Measurements from ENCODE around the gene VPS50. TPM values are rescaled to one million over a fixed set of nuclear protein-coding genes. Genes with fewer than 3 reads are reported as not detected.

Gene VPS50
- total and polyA plus RNA-seq, 12 donors, result 4.8 to 25.6 (median 18.4) TPM

- intact Hi-C loops (cut with DNase I), result no loop called here
- WGBS, 2 donors, result 63 to 69% methylated on average over 3 of the region's 3 CpGs
- no peak for ATAC-seq
- Histone ChIP-seq H3K9me3 (peaks cover 0 to 25% (median 6%) of the 10 kb centered on the region in 11 donors), H3K4me3 (no peak overlapping the region), H3K27me3 (no peaks in the 10 kb centered on the region), H3K36me3 (no peaks in the 10 kb centered on the region), H3K27ac (no peak overlapping the region), H3K4me1 (no peaks in the 10 kb centered on the region)
- DNase-seq, result no peak
- TF ChIP-seq CTCF (IDR thresholded peaks at IDR 0.05), result no peak
Observed at GRCh38 chr7:93409324-93409723, 177.2 kb downstream of the VPS50 start.

Other genes with a start within 250 kb of the VPS50 start
- 1 to 10 TPM; 1.7 to 6.2 (median 3.4) TPM for gene SAMD9, start 114.4 kb upstream of the VPS50 start, total RNA-seq
- 1 to 10 TPM; 1.1 to 2.0 TPM for gene SAMD9, start 114.4 kb upstream of the VPS50 start, polyA plus RNA-seq
- gene SAMD9L, start 84.0 kb upstream of the VPS50 start, total RNA-seq, result 10 to 100 TPM in 1 of 10 donors, 1 to 10 TPM in 9; 3.3 to 27.7 (median 4.9) TPM
- 1 to 10 TPM; 1.7 to 6.4 TPM for gene SAMD9L, start 84.0 kb upstream of the VPS50 start, polyA plus RNA-seq
- under 1 TPM in 2 of 10 donors, not detected in 8; 0.19 to 0.24 TPM for gene HEPACAM2, start 5.9 kb upstream of the VPS50 start, total RNA-seq
- gene HEPACAM2, start 5.9 kb upstream of the VPS50 start, polyA plus RNA-seq, result not detected